OCI-LY7 (cell line): ENCODE results near the gene RNF133. TPM values are rescaled to one million over a fixed set of nuclear protein-coding genes. Genes with fewer than 3 reads are reported as not detected.

Experiments used
- BruUV-seq: library from RNA; stranded (reverse); fragments of 400-500 nt; replicated peaks from 2 replicates; lab custom pipeline; 2021; lab: Mats Ljungman, UMichigan
- CTCF ChIA-PET: fragments of 300-600 bp; sonication (Branson Sonifier 250); formaldehyde crosslinking; loops from one replicate; lab custom pipeline; 2022; ENCODE audit warnings: antibody characterized with exemption; ENCODE audit not compliant: unreplicated experiment; lab: Charles Lee
- POLR2A ChIA-PET: fragments of 300-600 bp; sonication (Branson Sonifier 250); formaldehyde crosslinking; loops from one replicate; lab custom pipeline; 2022; ENCODE audit warnings: antibody characterized with exemption; lab: Charles Lee
- DNase-seq: peaks from one replicate; pipeline ENCODE4 v3.0.0-alpha.2; 2015; ENCODE audit warnings: low spot score
- H2AFZ ChIP-seq: fragments of 200-600 bp; sonication (generic), shearing (Covaris generic); 2 replicates; pipeline ENCODE4 v1.6.1; 2014; ENCODE audit warnings: mild to moderate bottlenecking, antibody characterized with exemption, low read length, moderate library complexity
- H3K27ac ChIP-seq: fragments of 200-600 bp; sonication (generic); 2 replicates; pipeline ENCODE4 v1.5.1; 2014; ENCODE audit warnings: mixed run types, low read depth, mild to moderate bottlenecking, moderate library complexity, low read length, inconsistent platforms; ENCODE audit not compliant: poor library complexity, severe bottlenecking
- H3K36me3 ChIP-seq: fragments of 200-600 bp; sonication (generic); 2 replicates; pipeline ENCODE4 v1.6.1; 2014; ENCODE audit warnings: mild to moderate bottlenecking, antibody characterized with exemption, low read length, moderate library complexity, mixed read lengths; ENCODE audit not compliant: insufficient read depth
- H3K4me1 ChIP-seq: fragments of 200-600 bp; sonication (generic); 2 replicates; pipeline ENCODE4 v1.5.1; 2014; ENCODE audit warnings: mild to moderate bottlenecking, low read length; ENCODE audit not compliant: insufficient read depth, poor library complexity, severe bottlenecking
- H3K4me2 ChIP-seq: fragments of 200-600 bp; sonication (generic); 2 replicates; pipeline ENCODE4 v1.6.1; 2014; ENCODE audit warnings: mild to moderate bottlenecking, low read length
- H3K4me3 ChIP-seq: fragments of 200-600 bp; sonication (generic); 2 replicates; pipeline ENCODE4 v1.5.1; 2014; ENCODE audit warnings: mild to moderate bottlenecking, low read depth, low read length; ENCODE audit not compliant: poor library complexity, severe bottlenecking
- H3K79me2 ChIP-seq: fragments of 200-600 bp; sonication (generic); 2 replicates; pipeline ENCODE4 v1.6.1; 2016; ENCODE audit warnings: low read depth, mild to moderate bottlenecking, low read length, moderate library complexity, mixed read lengths; ENCODE audit not compliant: insufficient read depth
- H3K9me2 ChIP-seq: fragments of 200-600 bp; sonication (generic); 2 replicates; pipeline ENCODE4 v1.6.1; 2016; ENCODE audit warnings: mild to moderate bottlenecking, low read length, mixed read lengths; ENCODE audit not compliant: insufficient read depth
- H3K9me3 ChIP-seq: fragments of 200-600 bp; sonication (generic); 2 replicates; pipeline ENCODE4 v1.6.1; 2014; ENCODE audit warnings: mild to moderate bottlenecking, mixed run types, low read length, mixed read lengths
- H4K20me1 ChIP-seq: fragments of 200-600 bp; sonication (generic); 2 replicates; pipeline ENCODE4 v1.6.1; 2014; ENCODE audit warnings: mild to moderate bottlenecking, antibody characterized with exemption, low read length, moderate library complexity, mixed read lengths; ENCODE audit not compliant: insufficient read depth
- EZH2phosphoT487 ChIP-seq: fragments of 200-600 bp; sonication (generic); IDR thresholded peaks from 2 replicates; pipeline ENCODE4 v1.6.1; 2018; ENCODE audit warnings: low read depth, borderline replicate concordance, mild to moderate bottlenecking, mixed run types, antibody characterized with exemption, low read length, moderate library complexity, mixed read lengths
- intact Hi-C: fragments of 100-400 bp; cut with micrococcal nuclease; formaldehyde crosslinking; loops from one replicate; pipeline ENCODE4 v1.10.0; 2022; ENCODE audit not compliant: unreplicated experiment
- total RNA-seq, 2 experiments: library from RNA; depleted of rRNA in 1 of 2; stranded (reverse); fragments of >200 nt in 1 of 2; shearing (Covaris generic) in 1 of 2; gene quantifications; 2 replicates each; pipeline ENCODE4 v1.2.3, GENCODE V29; 2014 to 2022
- TF ChIP-seq, protein P1 (sequence below): fragments of 200-600 bp; sonication (generic); conservative IDR thresholded peaks from 2 replicates; pipeline ENCODE4 v1.5.1; 2014; ENCODE audit warnings: mild to moderate bottlenecking, antibody characterized with exemption, low read length, moderate library complexity, mixed read lengths

The RNF133 gene
- total RNA-seq, 2 experiments from 2014 or later = not detected

DNA sequence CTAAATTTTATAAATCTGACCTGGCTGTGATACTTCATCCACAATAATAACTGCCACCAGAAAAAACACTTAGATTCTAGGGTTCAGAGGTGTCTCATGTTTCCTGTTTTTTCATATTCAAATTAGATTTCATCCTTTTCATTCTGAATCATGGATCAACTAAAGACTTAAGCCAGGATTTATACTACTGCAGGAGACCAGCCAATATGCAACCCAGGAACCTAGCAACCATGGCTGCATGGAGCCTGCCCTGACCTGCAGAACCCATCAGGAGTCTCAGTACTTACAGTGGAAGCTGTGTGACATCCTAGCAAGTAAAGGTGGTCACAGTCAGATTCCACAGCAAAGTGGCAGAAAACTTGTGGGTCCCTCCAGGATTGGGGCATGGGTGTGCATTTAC is 44.3 kb upstream of the RNF133 start:
- H3K4me1 ChIP-seq = no peaks in the 10 kb centered on the region
- no TSS peak for BruUV-seq
- H2AFZ ChIP-seq = no peak overlapping the region
- ChIA-PET CTCF (no interaction called here), POLR2A (interaction anchor here (0.6 kb wide), 1 partner anchor 324 kb away, joined by 3 read pairs; no protein-coding TSS in a partner anchor)
- H3K4me3 ChIP-seq = no peak overlapping the region
- no peaks in the 10 kb centered on the region for H3K36me3 ChIP-seq
- no peak overlapping the region for H3K27ac ChIP-seq
- no peaks in the 10 kb centered on the region for H3K9me2 ChIP-seq
- H3K79me2 ChIP-seq = no peaks in the 10 kb centered on the region
- TF ChIP-seq, protein P1, sequence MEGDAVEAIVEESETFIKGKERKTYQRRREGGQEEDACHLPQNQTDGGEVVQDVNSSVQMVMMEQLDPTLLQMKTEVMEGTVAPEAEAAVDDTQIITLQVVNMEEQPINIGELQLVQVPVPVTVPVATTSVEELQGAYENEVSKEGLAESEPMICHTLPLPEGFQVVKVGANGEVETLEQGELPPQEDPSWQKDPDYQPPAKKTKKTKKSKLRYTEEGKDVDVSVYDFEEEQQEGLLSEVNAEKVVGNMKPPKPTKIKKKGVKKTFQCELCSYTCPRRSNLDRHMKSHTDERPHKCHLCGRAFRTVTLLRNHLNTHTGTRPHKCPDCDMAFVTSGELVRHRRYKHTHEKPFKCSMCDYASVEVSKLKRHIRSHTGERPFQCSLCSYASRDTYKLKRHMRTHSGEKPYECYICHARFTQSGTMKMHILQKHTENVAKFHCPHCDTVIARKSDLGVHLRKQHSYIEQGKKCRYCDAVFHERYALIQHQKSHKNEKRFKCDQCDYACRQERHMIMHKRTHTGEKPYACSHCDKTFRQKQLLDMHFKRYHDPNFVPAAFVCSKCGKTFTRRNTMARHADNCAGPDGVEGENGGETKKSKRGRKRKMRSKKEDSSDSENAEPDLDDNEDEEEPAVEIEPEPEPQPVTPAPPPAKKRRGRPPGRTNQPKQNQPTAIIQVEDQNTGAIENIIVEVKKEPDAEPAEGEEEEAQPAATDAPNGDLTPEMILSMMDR = no peak
- TF ChIP-seq EZH2phosphoT487 = no peak
- no peaks in the 10 kb centered on the region for H3K9me3 ChIP-seq
- H4K20me1 ChIP-seq = no peaks in the 10 kb centered on the region
- intact Hi-C loops = no loop called here
- H3K4me2 ChIP-seq = no peak overlapping the region
- DNase-seq = no peak

DNA sequence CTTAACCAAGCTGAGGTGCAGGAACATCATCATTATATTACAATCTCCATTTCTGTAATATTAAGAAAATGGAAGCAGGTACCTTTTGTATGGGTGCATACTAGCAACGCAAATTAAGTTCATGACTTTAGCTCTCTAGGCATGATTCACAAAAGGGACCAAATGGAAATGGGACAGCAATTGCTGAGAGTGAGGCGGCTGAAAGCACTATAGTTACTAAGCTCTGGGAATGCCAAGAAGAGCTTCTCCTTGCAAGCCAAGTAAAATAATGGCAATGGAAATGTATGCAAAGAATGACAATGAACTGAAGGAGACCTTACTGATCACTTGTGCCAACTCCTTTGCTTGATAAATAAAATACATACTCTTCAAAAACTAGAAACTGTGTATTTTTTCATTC is 40.0 kb upstream of the RNF133 start:
- Histone ChIP-seq H3K9me2 (no peaks in the 10 kb centered on the region), H3K4me2 (no peak overlapping the region), H3K27ac (no peak overlapping the region), H4K20me1 (no peaks in the 10 kb centered on the region), H2AFZ (no peak overlapping the region), H3K4me3 (no peak overlapping the region), H3K4me1 (no peaks in the 10 kb centered on the region), H3K36me3 (no peaks in the 10 kb centered on the region), H3K79me2 (no peaks in the 10 kb centered on the region), H3K9me3 (no peaks in the 10 kb centered on the region)
- ChIA-PET POLR2A (interaction anchor here (0.7 to 1.0 kb wide), 2 partner anchors 11 to 101 kb away, joined by 3 to 7 read pairs; no protein-coding TSS in a partner anchor), CTCF (no interaction called here)
- DNase-seq = no peak
- TF ChIP-seq, protein P1 = no peak
- TF ChIP-seq EZH2phosphoT487 = no peak
- intact Hi-C loops = no loop called here
- no TSS peak for BruUV-seq

DNA sequence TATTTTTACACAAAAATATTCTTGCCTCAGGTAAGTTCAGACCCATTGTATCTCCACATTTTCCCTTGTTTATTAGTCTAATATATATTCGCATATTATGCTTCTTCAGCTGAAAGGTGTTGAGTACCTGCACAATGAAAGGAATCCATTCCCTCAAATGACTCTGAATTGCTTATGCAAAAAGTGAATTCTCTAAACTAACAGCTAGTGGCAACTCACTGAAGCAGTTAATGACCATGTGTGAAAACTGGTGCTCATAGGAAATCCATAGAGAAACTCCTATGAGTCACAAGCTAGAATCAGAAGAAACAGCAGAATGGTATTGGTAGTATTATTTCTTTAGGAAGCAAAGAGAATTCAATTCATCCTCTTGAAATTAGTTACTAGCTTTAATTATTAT is 37.3 kb upstream of the RNF133 start:
- POLR2A ChIA-PET = interaction anchor here (1.2 to 1.6 kb wide), 2 partner anchors 9 to 480 kb away, joined by 3 read pairs; no protein-coding TSS in a partner anchor
- intact Hi-C loops = no loop called here
- Histone ChIP-seq H3K27ac (no peak overlapping the region), H3K9me2 (no peaks in the 10 kb centered on the region), H2AFZ (no peak overlapping the region), H3K4me3 (no peak overlapping the region), H4K20me1 (no peaks in the 10 kb centered on the region), H3K4me2 (no peak overlapping the region), H3K4me1 (no peaks in the 10 kb centered on the region), H3K9me3 (no peaks in the 10 kb centered on the region), H3K36me3 (no peaks in the 10 kb centered on the region), H3K79me2 (no peaks in the 10 kb centered on the region)
- TF ChIP-seq EZH2phosphoT487 = no peak
- TF ChIP-seq, protein P1 = no peak
- DNase-seq = no peak
- CTCF ChIA-PET = no interaction called here
- BruUV-seq = no TSS peak
